ENCODE measurements around the gene CCDC152. TPM values are rescaled to one million over a fixed set of nuclear protein-coding genes. Genes with fewer than 3 reads are reported as not detected.

CCDC152 gene
- total RNA-seq, 1 experiment from 2014 or later: not detected

DNA sequence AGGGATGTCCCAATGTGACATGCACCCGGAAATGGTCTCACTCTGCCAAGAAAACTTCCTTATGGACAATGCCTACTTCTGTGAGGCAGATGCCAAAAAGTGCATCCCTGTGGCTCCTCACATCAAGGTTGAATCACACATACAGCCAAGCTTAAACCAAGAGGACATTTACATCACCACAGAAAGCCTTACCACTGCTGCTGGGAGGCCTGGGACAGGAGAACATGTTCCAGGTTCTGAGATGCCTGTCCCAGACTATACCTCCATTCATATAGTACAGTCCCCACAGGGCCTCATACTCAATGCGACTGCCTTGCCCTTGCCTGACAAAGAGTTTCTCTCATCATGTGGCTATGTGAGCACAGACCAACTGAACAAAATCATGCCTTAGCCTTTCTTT, 37.6 kb upstream of the CCDC152 start:
- intact Hi-C loops (cut with micrococcal nuclease): no loop called here
- ChIA-PET RAD21 (ENCODE audit: low non-redundant PET in 1 of 2, low total read pairs in 2 of 2, uncharacterized antibody in 2 of 2, unreplicated experiment in 2 of 2) (no interaction called here), CTCF (interaction anchor here (1.1 kb wide), 1 partner anchor 27 kb away, joined by 4 read pairs; no protein-coding TSS in a partner anchor), POLR2A (no interaction called here)
- H3K9me3 ChIP-seq (ENCODE audit: control insufficient read depth in 1 of 2, insufficient read depth in 1 of 2, low read depth in 1 of 2, low read length in 2 of 2): no peaks in the 10 kb centered on the region
- H3K36me3 ChIP-seq (ENCODE audit: control insufficient read depth in 1 of 2, insufficient read depth in 2 of 2, low read length in 2 of 2): no peaks in the 10 kb centered on the region
- H3K79me2 ChIP-seq (ENCODE audit: insufficient read depth, low read length): no peaks in the 10 kb centered on the region
- TF ChIP-seq ELF1 (IDR thresholded peaks at IDR 0.05; ENCODE audit: borderline replicate concordance, low read depth) (no peak), SIN3A (IDR thresholded peaks at IDR 0.05; ENCODE audit: low read depth) (no peak), CEBPB (IDR thresholded peaks at IDR 0.05; ENCODE audit: low read depth) (no peak), EGR1 (IDR thresholded peaks at IDR 0.05; ENCODE audit: low read depth) (no peak), JUND (IDR thresholded peaks at IDR 0.05) (no peak), YY1 (IDR thresholded peaks at IDR 0.05; ENCODE audit: extremely low read depth, insufficient replicate concordance, low read depth, low read length) (no peak), EZH2 (IDR thresholded peaks at IDR 0.05) (no peak), SP1 (IDR thresholded peaks at IDR 0.05; ENCODE audit: low read depth) (no peak), ZFX (IDR thresholded peaks at IDR 0.05) (no peak), POLR2A (IDR thresholded peaks at IDR 0.05; ENCODE audit: borderline replicate concordance, extremely low read depth, insufficient read depth, insufficient read length) (no peak), FOSL1 (IDR thresholded peaks at IDR 0.05; ENCODE audit: low read depth) (no peak)
- TF ChIP-seq, protein P1, sequence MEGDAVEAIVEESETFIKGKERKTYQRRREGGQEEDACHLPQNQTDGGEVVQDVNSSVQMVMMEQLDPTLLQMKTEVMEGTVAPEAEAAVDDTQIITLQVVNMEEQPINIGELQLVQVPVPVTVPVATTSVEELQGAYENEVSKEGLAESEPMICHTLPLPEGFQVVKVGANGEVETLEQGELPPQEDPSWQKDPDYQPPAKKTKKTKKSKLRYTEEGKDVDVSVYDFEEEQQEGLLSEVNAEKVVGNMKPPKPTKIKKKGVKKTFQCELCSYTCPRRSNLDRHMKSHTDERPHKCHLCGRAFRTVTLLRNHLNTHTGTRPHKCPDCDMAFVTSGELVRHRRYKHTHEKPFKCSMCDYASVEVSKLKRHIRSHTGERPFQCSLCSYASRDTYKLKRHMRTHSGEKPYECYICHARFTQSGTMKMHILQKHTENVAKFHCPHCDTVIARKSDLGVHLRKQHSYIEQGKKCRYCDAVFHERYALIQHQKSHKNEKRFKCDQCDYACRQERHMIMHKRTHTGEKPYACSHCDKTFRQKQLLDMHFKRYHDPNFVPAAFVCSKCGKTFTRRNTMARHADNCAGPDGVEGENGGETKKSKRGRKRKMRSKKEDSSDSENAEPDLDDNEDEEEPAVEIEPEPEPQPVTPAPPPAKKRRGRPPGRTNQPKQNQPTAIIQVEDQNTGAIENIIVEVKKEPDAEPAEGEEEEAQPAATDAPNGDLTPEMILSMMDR (IDR thresholded peaks at IDR 0.05 in 2 of 3, conservative IDR thresholded peaks at IDR 0.05 in 1 of 3; ENCODE audit: borderline replicate concordance in 1 of 3, insufficient read depth in 1 of 3, low read depth in 2 of 3, low read length in 2 of 3): no peak
- TF ChIP-seq, protein P2, sequence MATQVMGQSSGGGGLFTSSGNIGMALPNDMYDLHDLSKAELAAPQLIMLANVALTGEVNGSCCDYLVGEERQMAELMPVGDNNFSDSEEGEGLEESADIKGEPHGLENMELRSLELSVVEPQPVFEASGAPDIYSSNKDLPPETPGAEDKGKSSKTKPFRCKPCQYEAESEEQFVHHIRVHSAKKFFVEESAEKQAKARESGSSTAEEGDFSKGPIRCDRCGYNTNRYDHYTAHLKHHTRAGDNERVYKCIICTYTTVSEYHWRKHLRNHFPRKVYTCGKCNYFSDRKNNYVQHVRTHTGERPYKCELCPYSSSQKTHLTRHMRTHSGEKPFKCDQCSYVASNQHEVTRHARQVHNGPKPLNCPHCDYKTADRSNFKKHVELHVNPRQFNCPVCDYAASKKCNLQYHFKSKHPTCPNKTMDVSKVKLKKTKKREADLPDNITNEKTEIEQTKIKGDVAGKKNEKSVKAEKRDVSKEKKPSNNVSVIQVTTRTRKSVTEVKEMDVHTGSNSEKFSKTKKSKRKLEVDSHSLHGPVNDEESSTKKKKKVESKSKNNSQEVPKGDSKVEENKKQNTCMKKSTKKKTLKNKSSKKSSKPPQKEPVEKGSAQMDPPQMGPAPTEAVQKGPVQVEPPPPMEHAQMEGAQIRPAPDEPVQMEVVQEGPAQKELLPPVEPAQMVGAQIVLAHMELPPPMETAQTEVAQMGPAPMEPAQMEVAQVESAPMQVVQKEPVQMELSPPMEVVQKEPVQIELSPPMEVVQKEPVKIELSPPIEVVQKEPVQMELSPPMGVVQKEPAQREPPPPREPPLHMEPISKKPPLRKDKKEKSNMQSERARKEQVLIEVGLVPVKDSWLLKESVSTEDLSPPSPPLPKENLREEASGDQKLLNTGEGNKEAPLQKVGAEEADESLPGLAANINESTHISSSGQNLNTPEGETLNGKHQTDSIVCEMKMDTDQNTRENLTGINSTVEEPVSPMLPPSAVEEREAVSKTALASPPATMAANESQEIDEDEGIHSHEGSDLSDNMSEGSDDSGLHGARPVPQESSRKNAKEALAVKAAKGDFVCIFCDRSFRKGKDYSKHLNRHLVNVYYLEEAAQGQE (IDR thresholded peaks at IDR 0.05; ENCODE audit: low read depth): no peak
- TF ChIP-seq, protein P3, sequence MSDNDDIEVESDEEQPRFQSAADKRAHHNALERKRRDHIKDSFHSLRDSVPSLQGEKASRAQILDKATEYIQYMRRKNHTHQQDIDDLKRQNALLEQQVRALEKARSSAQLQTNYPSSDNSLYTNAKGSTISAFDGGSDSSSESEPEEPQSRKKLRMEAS (IDR thresholded peaks at IDR 0.05): no peak
- H2AFZ ChIP-seq (ENCODE audit: low read depth, low read length, poor library complexity, severe bottlenecking): no peak overlapping the region
- no peaks in the 10 kb centered on the region for H3K9me2 ChIP-seq (ENCODE audit: insufficient read depth)
- DNase-seq (ENCODE audit: low read depth, low spot score): no peak
- no peaks in the 10 kb centered on the region for H3K4me1 ChIP-seq (ENCODE audit: control insufficient read depth in 1 of 2, insufficient read depth in 2 of 2, low read length in 2 of 2)
- H3K4me3 ChIP-seq (replicated peaks in 1 of 2; ENCODE audit: low read depth in 1 of 2, low read length in 2 of 2): no peak overlapping the region
- H3K27ac ChIP-seq (ENCODE audit: low read depth, low read length): no peak overlapping the region
- no peak overlapping the region for H3K4me2 ChIP-seq (ENCODE audit: low read length)
- no peaks in the 10 kb centered on the region for H4K20me1 ChIP-seq (ENCODE audit: insufficient read depth)
- BruUV-seq (replicated peaks): no TSS peak
- no peak overlapping the region for H3K9ac ChIP-seq (ENCODE audit: low read length)
- H3K27me3 ChIP-seq (ENCODE audit: insufficient read depth, low read length): peaks cover 11% of the 10 kb centered on the region; the same call in 1 of the 2 replicates
- ATAC-seq: no peak
